Caco-2 (cell line): ENCODE measurements around the gene SIDT2. TPM values are rescaled to one million over a fixed set of nuclear protein-coding genes. Genes with fewer than 3 reads are reported as not detected.

Source experiments
- BruUV-seq: library from RNA; stranded (reverse); fragments of 400-500 nt; replicated peaks from 2 replicates; lab custom pipeline; 2021; lab: Mats Ljungman, UMichigan
- CTCF ChIA-PET: fragments of 300-600 bp; sonication (Branson Sonifier 250); formaldehyde crosslinking; loops from one replicate; lab custom pipeline; 2022; ENCODE audit warnings: antibody characterized with exemption; lab: Charles Lee
- POLR2A ChIA-PET: fragments of 300-600 bp; sonication (Branson Sonifier 250); formaldehyde crosslinking; loops from one replicate; lab custom pipeline; 2022; ENCODE audit warnings: antibody characterized with exemption; lab: Charles Lee
- DNase-seq, 2 experiments: peaks; one replicate each; pipeline versions ENCODE4 v3.0.0 to v3.0.0-alpha.2; 2020 to 2022
- H3K27me3 ChIP-seq: replicated peaks from 2 replicates; pipeline ENCODE4 v1.6.0; 2011; ENCODE audit warnings: low read length; ENCODE audit not compliant: control insufficient read depth, insufficient read depth
- H3K36me3 ChIP-seq: 2 replicates; pipeline ENCODE4 v1.5.1; 2011; ENCODE audit warnings: low read length; ENCODE audit not compliant: control insufficient read depth, insufficient read depth
- H3K4me1 ChIP-seq: fragments of 250-450 bp; sonication (Bioruptor Pico); 2 replicates; pipeline ENCODE4 v1.5.1; 2020; ENCODE audit warnings: mild to moderate bottlenecking
- H3K4me3 ChIP-seq: 2 replicates; pipeline ENCODE4 v1.5.1; 2011; ENCODE audit warnings: low read depth, mild to moderate bottlenecking, control low read depth, low read length
- H3K9me3 ChIP-seq: fragments of 250-450 bp; sonication (Bioruptor Pico); 2 replicates; pipeline ENCODE4 v1.5.1; 2020; ENCODE audit warnings: mild to moderate bottlenecking, moderate library complexity
- H3K27ac Mint-ChIP-seq: one replicate; pipeline ENCODE4 v1.8.0; 2022; ENCODE audit warnings: mixed read lengths; ENCODE audit not compliant: unreplicated experiment
- H3K27me3 Mint-ChIP-seq: one replicate; pipeline ENCODE4 v1.8.0; 2022; ENCODE audit warnings: mixed read lengths; ENCODE audit not compliant: insufficient read depth, unreplicated experiment
- H3K36me3 Mint-ChIP-seq: one replicate; pipeline ENCODE4 v1.8.0; 2022; ENCODE audit warnings: mild to moderate bottlenecking, mixed read lengths; ENCODE audit not compliant: insufficient read depth, unreplicated experiment
- H3K4me1 Mint-ChIP-seq: one replicate; pipeline ENCODE4 v1.8.0; 2022; ENCODE audit warnings: low read depth, mixed read lengths; ENCODE audit not compliant: unreplicated experiment
- H3K4me3 Mint-ChIP-seq: one replicate; pipeline ENCODE4 v1.8.0; 2022; ENCODE audit warnings: mild to moderate bottlenecking, moderate library complexity, mixed read lengths; ENCODE audit not compliant: unreplicated experiment
- H3K9me3 Mint-ChIP-seq: one replicate; pipeline ENCODE4 v1.8.0; 2022; ENCODE audit warnings: mixed read lengths; ENCODE audit not compliant: unreplicated experiment
- intact Hi-C: fragments of 100-400 bp; cut with micrococcal nuclease; formaldehyde crosslinking; loops from one replicate; pipeline ENCODE4 v1.10.0; 2022; ENCODE audit not compliant: unreplicated experiment
- total RNA-seq: library from RNA; stranded (reverse); gene quantifications from 2 replicates; pipeline ENCODE4 v1.2.3, GENCODE V29; 2022
- TF ChIP-seq, protein P1 (sequence below), 2 experiments: fragments of 200-600 bp in 1 of 2; IDR thresholded peaks; 1 replicate in 1 of 2; 2 replicates in 1 of 2; pipeline versions ENCODE4 v1.5.1 to v1.8.0; 2011 to 2022; ENCODE audit warnings: antibody characterized with exemption in 1 of 2, control low read depth in 1 of 2, inconsistent platforms in 1 of 2, low read depth in 1 of 2, low read length in 1 of 2, mild to moderate bottlenecking in 1 of 2, moderate library complexity in 1 of 2; ENCODE audit not compliant: insufficient read depth in 1 of 2, severe bottlenecking in 1 of 2, unreplicated experiment in 1 of 2

SIDT2 gene
- total RNA-seq, 1 experiment from 2014 or later: 61.7 TPM

DNA sequence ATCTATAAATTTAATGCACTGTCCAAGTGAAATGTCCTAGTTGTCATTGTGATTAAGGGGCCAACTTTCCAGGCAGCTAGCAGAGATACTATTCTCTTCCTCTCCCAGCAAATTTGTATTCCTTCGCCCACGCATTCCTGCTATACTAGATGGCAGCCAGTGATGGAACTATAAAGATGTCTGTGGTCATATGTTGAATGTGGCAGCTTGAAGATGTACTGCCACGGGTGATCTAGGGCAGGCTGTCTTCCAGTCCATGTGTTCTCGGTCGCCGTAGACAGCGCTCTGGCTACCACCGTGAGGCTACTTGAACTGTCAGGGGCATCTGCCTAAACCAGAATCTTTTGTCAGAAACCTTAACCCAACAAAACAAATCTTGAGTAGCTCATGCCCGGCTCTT lies 8.3 kb upstream of the SIDT2 start:
- Histone ChIP-seq H3K4me3 (no peak overlapping the region), H3K27me3 (no peaks in the 10 kb centered on the region), H3K9me3 (no peaks in the 10 kb centered on the region), H3K4me1 (peaks cover 19% of the 10 kb centered on the region), H3K36me3 (no peaks in the 10 kb centered on the region; the same call in 1 of the 2 replicates)
- intact Hi-C loops: no loop called here
- Mint-ChIP-seq H3K36me3 (peaks cover 92% of the 10 kb centered on the region), H3K4me1 (no peaks in the 10 kb centered on the region), H3K9me3 (no peaks in the 10 kb centered on the region), H3K27me3 (no peaks in the 10 kb centered on the region), H3K4me3 (no peak overlapping the region), H3K27ac (no peak overlapping the region)
- no peak for DNase-seq
- ChIA-PET POLR2A (interaction anchor here (0.6 to 0.8 kb wide), 3 partner anchors 8 to 81 kb away, joined by 4 to 6 read pairs (median 4); partner anchors contain the start of gene SIDT2), CTCF (interaction anchor here (0.6 kb wide), 1 partner anchor 15 kb away, joined by 4 read pairs; no protein-coding TSS in a partner anchor)
- TF ChIP-seq, protein P1, sequence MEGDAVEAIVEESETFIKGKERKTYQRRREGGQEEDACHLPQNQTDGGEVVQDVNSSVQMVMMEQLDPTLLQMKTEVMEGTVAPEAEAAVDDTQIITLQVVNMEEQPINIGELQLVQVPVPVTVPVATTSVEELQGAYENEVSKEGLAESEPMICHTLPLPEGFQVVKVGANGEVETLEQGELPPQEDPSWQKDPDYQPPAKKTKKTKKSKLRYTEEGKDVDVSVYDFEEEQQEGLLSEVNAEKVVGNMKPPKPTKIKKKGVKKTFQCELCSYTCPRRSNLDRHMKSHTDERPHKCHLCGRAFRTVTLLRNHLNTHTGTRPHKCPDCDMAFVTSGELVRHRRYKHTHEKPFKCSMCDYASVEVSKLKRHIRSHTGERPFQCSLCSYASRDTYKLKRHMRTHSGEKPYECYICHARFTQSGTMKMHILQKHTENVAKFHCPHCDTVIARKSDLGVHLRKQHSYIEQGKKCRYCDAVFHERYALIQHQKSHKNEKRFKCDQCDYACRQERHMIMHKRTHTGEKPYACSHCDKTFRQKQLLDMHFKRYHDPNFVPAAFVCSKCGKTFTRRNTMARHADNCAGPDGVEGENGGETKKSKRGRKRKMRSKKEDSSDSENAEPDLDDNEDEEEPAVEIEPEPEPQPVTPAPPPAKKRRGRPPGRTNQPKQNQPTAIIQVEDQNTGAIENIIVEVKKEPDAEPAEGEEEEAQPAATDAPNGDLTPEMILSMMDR (IDR thresholded peaks at IDR 0.05; ENCODE audit: insufficient read depth in 1 of 2, low read depth in 1 of 2, low read length in 1 of 2, severe bottlenecking in 1 of 2, unreplicated experiment in 1 of 2): no peak
- no TSS peak for BruUV-seq

DNA sequence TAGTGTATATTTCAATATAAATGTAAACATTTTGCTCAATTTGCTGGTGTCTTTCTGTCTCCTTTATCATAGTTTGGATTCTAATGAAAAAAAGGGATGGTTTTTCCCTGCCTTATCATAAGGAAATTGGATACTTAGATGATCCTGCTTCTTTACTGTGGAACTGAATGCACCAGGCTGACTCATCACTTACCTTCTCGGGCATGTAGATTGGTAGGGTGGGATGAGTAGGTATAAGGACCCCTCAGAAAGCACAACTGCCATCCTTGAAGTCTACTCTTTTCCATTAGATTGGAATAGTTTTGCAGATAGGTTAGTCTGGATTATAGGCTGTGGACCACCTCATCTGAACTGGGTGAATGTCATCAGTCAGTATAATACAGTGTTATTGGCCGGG lies 7.5 kb upstream of the SIDT2 start:
- Histone ChIP-seq H3K4me3 (no peak overlapping the region), H3K27me3 (no peaks in the 10 kb centered on the region), H3K4me1 (peaks cover 19% of the 10 kb centered on the region), H3K9me3 (no peaks in the 10 kb centered on the region), H3K36me3 (no peaks in the 10 kb centered on the region)
- ChIA-PET POLR2A (no interaction called here), CTCF (interaction anchor here (0.6 kb wide), 1 partner anchor 23 kb away, joined by 3 read pairs; no protein-coding TSS in a partner anchor)
- Mint-ChIP-seq H3K36me3 (peaks cover 92% of the 10 kb centered on the region), H3K27ac (no peak overlapping the region), H3K27me3 (no peaks in the 10 kb centered on the region), H3K9me3 (no peaks in the 10 kb centered on the region), H3K4me3 (no peak overlapping the region), H3K4me1 (no peaks in the 10 kb centered on the region)
- DNase-seq: no peak
- BruUV-seq: no TSS peak
- intact Hi-C loops: no loop called here
- TF ChIP-seq, protein P1 (IDR thresholded peaks at IDR 0.05; ENCODE audit: insufficient read depth in 1 of 2, low read depth in 1 of 2, low read length in 1 of 2, severe bottlenecking in 1 of 2, unreplicated experiment in 1 of 2): no peak

DNA sequence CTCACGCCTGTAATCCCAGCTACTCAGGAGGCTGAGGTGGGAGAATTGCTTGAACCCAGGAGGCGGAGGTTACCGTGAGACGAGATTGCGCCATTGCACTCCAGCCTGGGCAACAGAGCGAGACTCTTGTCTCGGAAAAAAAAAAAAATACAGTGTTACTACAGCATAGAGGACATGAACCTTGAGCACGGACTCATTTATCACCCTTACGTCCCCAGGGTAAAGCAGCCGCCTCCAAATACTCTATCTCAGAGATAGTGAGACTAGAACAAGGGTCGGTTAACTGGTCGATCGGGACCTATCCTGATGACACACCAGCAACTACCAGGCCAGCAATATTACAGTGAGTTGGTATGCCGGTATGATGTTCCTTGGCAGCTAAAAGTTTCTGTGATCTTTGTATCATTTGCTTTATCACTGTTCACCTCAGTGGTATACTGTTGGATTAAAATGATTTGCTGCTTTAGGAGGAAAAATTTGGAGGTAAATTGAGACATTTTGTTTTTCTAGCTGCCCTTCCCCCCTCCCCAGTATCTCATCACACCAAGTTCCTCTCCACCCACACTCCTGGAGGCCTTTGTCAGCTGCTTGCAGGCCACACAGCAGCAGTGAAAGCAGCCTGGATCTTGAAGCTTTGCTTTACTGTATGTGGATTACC lies 7.0 kb upstream of the SIDT2 start:
- no TSS peak for BruUV-seq
- intact Hi-C loops: no loop called here
- Histone ChIP-seq H3K9me3 (no peaks in the 10 kb centered on the region), H3K36me3 (no peaks in the 10 kb centered on the region), H3K4me1 (peaks cover 19% of the 10 kb centered on the region), H3K27me3 (no peaks in the 10 kb centered on the region), H3K4me3 (no peak overlapping the region)
- TF ChIP-seq, protein P1 (IDR thresholded peaks at IDR 0.05; ENCODE audit: insufficient read depth in 1 of 2, low read depth in 1 of 2, low read length in 1 of 2, severe bottlenecking in 1 of 2, unreplicated experiment in 1 of 2): no peak
- Mint-ChIP-seq H3K4me1 (no peaks in the 10 kb centered on the region), H3K9me3 (no peaks in the 10 kb centered on the region), H3K27me3 (no peaks in the 10 kb centered on the region), H3K4me3 (no peak overlapping the region), H3K27ac (no peak overlapping the region), H3K36me3 (peaks cover 88% of the 10 kb centered on the region)
- CTCF ChIA-PET: no interaction called here
- DNase-seq: no peak
- POLR2A ChIA-PET: interaction anchor here (0.6 kb wide), 1 partner anchor 607 kb away, joined by 6 read pairs; no protein-coding TSS in a partner anchor
